Inflammatory macrophage (primary cell): ENCODE results near the gene BAHD1.
"Not testable (repeated sequence)": the region's sequence is repeated elsewhere in the genome, so short reads cannot be mapped to it uniquely, and the experiment has no call there.

ENCODE experiments used
- DNase-seq, 2 donors: peaks; one replicate each; pipeline ENCODE4 v3.0.0-alpha.2; 2020 to 2022

The BAHD1 gene

DNA sequence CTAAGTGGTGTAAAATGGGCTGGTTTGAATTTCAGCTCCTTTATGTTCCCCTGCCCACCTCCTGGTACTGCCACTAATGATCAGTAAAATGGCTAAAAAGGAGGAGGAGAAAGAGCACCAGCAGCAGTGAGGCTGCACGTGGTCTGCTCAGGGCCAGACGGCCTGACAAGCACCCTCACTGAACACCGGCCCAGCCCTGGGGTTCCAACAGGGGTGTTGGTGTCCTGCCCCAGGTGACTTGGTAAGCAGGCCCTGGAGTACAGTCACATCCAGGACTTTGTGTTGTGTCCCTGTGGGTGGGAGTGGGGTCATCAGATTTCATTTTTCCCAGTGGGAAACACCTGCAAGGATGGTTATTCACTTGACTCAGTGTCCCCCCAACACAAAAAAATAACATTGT is 5.4 kb downstream of the BAHD1 start:
- DNase-seq: no peak

DNA sequence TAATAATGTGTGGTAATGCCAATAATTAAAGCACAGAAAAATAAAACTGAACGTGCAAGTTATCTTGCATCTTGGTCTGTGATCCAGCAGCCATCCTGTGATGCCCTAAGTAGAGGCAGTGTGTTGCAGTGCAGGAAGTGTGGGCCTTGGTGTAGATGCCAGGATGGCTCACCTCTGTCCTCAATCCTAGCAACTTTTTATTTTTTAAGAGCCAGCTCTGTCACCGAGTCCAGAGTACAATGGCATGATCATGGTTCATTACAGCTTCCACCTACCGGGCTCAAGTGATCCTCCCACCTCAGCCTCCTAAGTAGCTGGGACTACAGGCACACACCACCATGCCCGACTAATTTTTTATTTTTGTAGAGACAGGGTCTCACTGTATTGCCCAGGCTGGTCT is 7.6 kb downstream of the BAHD1 start:
- DNase-seq: no peak

DNA sequence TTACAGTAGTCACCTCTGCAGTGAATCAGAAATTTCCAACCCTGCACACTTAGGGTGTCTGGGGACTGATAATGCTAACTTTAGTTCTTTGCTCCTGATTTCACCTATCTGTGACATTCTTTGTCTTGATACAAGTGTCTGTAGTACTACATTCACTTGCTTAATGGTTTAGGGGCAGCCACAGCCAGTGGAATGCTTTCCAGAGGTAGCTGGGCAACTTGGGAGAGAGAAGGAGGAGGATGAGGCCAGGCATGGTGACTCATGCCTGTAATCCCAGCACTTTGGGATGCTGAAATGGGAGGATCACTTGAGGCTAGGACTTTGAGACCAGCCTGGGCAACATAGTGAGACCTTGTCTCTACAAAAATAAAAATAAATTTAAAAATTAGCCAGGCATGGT is 8.5 kb downstream of the BAHD1 start:
- no peak for DNase-seq

DNA sequence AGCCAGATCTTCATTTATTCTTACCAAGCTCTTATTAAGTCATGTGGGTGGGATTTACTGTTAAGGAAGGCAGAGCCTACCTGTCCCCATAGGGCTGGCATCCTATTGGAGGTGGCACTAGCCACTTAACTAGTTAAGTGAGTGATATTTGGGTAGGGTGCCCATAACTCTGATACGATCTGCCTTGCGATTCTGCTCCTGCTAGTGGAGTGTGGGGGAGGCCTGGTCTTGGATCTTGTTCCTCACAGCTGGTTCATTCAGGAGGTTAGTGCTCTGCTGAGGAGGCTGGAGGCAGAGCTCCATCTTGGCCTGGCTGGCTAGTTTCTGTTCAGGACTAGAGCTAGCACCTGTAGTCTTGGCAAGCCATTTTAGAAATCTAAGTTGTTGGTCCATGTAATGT is 9.3 kb downstream of the BAHD1 start:
- DNase-seq: no peak

DNA sequence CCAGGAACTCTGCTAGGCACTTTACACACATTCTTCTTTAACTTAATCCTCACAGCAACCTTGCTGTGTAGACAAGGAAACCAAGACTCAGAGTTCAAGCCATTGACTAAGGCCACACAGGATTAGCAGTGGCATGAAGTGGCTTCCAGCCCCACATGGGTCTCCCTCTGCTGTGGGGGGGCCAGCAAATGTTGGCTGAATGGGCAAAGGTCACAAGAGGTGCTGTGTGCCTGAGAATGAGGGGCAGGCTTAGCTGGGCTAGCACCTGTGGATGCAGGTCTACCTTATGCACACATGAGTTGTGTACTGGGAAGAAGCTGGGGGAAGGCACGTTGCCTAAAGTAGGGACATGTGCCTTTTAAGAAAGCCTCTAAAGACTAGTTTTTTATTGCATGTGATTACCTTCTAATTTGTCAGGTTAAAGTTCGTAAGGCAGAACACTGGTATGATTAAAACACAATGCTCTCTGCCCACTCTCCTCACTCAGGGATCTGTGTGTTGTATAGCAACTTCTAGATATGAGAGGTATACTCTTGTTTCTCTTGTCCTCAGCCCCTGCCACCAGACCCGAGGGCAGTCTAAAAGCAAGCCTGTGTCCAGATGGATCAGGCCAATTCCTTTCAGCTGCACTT is 10.9 kb downstream of the BAHD1 start:
- DNase-seq: no peak

DNA sequence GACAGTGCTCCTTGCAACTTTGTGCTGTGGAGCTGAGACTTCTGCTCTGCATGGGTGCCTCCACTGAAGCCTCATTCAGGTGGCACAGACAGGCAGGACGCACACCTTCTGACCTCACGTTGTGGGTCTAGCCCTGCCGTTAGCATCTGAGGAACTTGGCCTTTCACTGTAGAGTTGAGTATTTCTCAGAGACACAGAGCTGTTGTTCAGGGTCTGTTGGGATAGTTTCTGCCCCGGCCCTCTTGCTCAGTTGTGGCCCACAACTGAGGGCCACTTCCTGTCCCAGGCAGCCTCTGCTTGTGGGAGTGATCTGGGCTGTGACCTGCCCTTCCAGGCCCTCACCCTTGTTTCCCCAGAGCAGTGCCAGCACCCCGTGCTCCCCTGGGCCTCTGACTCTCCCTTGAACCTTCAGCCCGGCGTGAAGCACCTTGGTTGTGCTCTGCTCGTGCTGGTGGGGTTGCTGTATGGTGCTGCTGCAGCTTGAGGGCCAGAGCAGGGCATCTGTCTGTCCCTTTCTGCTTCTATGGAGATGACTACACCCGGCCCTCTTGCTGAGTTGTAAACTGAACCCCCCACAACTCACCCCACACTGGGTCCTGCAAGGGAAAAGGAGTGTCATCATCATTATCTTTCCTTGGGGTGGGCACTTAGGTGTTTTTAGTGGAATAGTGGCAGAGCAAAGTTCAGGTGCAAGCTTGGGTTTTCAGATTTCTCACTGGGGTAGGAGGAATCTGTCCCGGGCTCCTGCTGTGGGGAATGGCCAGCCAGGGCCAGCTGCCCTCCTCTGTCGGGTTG is 11.7 kb downstream of the BAHD1 start:
- no peak for DNase-seq

DNA sequence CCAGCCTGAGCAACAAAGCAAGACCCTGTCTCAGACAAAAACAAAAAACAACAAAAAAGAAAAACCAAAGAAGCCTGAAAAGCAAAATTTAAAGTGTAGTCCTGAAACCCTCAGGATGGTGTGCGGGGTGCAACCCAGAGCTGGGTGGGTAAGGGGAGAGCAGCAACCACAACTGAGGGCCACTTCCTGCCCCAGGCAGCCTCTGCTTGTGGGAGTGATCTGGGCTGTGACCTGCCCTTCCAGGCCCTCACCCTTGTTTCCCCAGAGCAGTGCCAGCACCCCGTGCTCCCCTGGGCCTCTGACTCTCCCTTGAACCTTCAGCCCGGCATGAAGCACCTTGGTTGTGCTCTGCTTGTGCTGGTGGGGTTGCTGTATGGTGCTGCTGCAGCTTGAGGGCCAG is 13.2 kb downstream of the BAHD1 start:
- not testable (repeated sequence) for DNase-seq

DNA sequence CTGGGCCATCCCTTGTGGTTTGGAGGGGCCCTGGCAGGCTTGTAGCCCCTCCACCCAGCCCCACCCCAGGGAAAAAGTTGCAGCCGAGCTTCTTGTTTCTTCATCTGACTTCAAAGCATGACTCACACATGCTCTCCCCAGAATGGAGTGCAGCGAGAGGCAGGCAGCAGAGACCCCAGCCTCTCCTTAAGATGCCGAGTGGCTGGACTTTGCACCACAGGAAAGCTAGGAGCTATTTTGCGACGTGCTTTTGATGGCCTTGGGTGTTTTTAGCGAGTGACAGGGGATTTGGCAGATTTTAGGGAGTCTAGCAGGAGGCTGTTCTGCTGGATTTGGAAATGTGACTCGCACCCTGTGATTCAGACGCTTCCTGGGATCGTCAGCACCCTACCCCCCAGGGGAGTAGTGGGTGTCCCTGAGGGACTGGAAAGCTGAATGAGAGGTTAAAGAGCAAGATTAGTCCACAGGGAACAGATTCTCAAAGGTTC is 14.2 kb downstream of the BAHD1 start:
- DNase-seq: peak; percentile 19 to 26

DNA sequence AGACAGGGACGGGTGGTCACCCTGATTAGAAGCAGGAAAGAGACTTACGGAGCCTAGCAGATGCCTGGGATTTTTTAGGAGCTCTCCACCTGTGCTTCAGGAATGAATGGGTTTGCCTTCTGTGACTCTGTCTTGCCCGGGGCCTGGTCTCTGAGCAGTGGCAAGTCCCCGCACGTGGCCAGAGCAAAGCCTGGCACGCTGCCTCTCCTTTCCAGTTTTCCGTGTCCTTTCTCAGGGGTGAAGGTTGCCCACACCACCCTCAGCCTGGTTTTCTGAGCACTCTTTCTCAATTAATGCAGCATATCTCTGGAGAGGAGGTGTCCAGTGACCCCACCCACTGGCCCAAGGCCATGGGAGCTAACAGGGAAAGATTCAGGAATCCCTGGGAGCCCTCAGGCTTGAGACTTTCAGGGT is 15.6 kb downstream of the BAHD1 start:
- DNase-seq: no peak

DNA sequence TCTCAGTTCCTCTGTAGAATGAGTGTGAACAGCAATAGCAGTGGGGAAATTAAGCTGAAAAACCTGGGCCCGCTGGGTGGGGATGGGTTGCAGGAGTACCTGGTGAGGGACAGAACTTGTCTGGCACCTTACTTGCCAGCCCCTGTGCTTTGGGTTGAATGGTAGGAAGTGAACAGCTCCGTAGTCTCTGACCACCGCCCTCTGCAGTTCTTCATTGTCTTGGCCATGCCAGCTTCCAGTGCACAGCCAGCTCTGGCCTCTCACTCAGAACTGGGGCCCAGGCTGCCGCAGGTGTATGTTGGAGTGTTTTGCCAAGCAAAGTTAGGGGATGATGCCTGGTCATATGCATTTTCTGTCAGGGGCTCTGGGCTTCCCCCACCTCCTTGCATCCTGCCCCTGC is 16.0 kb downstream of the BAHD1 start:
- DNase-seq: no peak

DNA sequence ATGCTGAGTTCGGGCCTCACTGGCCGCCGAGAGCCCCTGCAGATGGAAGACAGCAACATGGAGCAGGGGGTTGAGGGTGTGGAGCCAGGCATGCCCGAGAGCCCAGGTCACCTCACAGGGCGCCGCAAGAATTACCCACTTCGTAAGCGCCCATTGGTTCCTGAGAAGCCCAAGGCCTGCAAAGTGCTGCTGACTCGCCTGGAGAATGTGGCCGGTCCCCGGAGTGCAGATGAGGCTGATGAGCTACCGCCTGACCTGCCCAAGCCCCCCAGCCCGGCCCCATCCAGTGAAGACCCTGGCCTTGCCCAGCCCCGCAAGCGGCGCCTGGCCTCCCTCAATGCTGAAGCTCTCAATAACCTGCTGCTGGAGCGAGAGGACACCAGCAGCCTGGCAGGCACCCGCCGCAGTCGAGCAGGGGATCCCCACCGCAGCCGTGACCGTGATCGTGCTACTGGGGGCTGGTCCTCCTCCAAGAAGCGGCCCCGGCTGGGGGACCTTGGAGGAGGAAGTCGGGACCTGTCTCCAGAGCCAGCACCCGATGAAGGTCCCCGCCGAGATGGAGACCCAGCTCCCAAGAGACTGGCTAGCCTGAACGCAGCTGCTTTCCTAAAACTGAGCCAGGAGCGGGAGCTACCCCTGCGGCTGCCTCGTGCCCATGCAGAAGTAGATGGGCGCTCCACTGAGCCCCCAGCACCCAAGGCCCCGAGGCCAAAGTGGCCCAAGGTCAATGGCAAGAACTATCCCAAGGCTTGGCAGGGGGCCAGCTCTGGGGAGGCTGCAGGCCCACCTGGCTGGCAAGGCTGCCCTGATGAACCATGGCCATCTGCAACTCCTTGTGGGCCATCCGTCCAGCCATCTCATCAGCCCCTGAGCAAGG is 18.0 kb downstream of the BAHD1 start:
- DNase-seq: no peak

DNA sequence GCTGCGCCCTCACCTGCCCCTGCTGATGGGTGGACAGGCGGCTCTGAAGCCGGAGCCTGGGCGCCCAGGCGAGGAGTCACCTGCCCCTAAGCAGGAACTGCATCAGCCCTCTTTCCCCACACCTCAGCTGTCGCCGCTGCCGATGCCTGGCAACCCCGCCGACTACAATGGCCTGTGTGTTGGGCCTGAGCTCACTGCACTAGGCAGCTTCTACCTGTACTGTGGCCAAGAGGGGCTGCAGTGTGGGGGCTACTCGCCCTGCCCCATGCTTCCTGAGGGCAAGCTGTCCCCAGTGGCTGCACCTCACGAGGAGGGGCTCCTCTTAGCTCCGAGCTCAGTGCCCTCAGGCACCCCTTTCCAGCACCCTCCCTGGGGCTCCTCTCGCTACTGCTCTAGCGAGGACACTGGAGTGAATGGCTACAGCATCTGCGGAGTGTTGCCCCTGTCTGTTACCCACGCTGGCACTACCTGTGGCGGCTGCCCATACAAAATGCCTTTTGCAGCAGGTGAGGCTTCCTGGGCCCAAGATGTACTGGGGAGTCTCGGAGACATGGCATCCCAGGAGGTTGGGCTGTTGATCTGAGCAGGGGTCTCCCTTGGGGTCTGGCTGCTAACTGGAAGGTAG is 18.8 kb downstream of the BAHD1 start:
- DNase-seq: no peak

DNA sequence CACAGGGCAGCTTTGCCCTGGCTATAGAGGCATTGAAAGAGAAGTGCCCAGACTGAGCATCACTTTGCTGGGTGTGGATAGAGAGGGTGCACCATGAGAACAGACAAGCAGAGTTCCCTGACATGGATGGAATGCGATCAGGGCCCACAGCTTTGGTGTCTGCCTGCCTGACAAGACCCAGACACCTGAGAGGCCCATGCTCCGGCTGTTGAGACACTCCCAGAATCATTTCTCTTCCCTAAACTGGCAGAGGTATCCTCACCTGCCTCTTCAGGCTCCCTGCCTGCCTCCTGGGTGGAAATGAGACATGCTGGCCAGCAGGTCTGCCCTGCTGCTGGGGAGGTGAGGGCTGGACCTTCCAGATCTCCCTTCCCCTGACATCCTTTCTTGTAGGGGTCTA is 19.7 kb downstream of the BAHD1 start:
- no peak for DNase-seq

DNA sequence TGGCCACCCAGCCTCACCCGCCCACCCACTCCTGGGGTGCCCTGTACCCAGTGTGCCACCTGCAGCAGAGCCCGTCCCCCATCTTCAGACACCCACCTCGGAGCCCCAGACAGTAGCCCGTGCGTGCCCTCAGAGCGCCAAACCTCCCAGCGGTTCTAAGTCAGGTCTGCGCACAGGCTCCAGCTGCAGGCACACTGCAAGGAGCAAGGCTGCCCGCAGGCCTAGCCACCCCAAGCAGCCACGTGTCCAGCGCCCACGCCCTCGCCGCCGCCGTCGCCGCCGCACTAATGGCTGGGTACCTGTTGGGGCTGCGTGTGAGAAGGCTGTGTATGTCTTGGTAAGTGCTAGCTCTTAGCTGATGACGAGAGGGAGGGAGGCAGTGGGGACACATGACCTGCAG is 21.2 kb downstream of the BAHD1 start:
- no peak for DNase-seq

DNA sequence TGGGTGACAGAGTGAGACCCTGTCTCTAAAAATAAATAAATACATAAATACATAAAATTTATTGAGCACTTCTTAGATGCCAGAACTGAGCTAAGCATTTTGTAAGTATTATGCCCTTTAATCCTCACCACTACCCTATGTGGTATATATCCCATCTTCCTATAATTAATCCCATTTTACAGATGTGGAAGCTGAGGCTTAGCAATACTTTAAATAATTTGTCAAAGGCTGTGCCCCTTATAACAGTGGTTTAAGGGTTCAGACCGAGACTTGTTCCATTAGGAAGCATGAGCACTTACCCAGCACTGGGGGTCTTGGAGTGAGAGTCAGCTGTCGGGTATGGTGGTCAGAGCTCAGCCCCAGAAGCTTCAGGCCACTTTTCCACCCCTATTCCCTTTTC is 22.5 kb downstream of the BAHD1 start:
- no peak for DNase-seq

DNA sequence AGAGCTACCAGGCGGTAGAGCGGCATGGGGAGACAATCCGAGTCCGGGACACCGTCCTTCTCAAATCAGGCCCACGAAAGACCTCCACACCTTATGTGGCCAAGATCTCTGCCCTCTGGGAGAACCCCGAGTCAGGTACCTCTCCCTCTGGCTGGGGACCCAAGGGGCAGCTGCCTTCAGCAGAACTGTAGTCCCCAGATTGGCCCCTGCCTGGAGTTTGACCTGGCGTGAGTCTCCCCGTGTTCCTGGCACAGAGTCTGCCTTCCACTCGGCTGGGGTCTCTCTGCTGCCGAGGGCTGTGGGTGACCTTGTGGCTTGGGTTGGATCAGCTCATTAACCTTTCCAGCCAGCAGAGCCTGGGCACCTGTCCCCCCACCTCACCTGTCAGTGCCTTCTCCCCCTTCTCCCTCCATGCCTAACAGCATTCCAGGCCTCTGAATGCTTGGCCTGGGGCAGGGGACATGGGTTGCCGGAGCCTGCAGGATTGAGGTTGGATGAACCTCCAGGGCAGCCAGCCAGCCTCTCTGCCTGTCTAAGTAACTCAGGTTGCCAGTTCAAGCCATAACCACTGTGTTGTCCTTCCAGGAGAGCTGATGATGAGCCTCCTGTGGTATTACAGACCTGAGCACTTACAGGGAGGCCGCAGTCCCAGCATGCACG is 23.3 kb downstream of the BAHD1 start:
- no peak for DNase-seq

DNA sequence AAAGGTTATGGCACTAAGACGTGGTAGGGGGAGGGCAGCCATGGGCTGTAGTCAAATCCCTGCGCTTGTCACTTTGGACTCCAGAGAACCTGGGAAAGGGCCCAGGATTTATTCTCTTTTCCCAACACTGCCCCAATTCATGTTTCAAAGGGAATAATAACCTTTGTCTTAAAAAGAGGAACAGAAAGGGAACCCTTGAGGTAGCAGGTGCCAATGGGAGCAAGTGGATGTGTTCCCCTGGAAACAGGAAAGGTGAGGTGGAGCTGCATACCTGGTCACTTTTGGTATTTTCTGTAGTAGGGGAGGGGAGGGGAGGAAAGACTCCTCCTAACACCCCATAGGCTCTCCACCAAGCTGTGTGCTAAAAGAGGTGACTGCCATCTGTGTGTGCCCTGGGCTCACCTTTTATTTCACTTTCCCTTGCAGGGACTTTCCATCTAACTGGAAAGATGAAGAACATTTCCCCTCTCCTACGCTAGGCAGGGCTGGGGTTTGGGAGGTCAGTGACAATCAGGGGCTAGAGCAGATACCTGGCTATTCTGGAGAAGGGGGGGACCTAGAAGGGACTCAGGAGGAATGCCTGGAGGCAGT is 23.9 kb downstream of the BAHD1 start:
- DNase-seq: no peak

DNA sequence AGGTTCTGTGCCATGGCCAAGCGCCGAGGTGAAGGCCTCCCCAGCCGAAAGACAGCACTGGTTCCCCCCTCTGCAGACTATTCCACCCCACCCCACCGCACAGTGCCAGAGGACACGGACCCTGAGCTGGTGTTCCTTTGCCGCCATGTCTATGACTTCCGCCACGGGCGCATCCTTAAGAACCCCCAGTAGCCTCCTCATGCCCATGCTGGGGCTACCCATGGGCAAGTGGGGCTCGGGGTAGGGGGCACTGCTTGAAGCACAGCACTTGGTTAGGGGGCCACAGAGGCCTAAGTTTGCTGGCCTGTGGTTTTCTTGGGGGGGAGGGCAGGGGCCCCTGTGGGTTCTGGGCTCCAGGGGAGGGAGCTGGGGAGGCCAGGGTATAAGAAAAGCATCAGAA is 25.2 kb downstream of the BAHD1 start:
- no peak for DNase-seq

DNA sequence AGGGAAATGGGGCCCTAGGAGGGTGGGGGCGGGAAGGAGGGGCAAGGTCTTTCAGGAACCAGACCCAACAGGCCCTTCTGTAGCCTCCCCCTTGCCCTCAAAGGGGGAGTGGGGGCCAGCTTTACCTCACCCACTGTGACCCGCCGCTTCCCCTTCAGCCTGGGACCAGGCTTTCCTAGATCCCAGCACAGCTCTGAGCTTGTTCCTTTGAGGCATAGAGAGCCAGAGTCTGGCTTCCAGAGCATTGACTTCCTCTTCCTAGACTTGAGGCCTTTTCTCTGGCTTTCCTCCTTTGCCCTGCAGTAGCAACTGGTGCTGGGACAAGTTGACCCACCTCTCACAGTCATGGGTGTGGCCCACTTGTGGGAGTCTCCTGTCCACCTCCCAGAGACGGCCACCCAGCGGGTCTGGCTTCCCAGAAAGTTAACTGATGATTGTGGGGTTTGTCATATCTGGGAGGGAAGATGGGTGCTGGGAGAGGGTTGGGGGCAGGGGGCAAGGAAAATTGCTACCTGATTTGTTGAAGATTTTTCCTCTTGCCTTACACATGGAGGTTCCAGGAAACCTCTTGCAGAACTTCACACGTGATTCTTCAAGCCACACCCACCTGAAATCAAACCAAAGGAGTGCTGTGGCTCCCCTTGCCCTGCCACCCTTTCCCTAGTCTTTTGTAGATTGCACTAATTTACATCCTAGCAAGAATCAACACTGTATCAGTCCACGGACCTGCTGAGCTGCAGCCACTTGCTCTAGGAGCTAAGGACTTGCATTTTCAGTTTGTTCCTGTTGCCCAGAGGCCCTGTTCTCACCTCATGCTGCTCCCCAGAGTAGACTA is 25.9 kb downstream of the BAHD1 start:
- DNase-seq: peak; percentile 45 to 47

DNA sequence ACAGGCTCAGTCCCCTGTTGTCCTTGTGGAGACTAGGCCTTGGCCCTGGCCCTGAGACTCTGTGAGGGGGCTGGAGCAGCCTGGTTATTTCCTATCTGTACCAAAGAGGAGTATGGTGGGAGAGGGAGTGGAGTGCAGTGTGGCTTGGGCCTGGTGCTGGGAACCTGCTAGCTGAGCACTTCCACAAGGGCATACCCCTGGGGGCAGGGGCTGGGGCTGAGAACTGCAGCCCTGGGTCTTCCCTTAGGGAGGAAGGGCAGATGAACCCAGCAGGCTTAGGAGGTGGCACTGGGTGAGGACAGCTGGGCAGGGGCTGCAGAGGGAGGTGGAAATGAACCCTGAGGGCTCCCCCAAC is 26.5 kb downstream of the BAHD1 start:
- no peak for DNase-seq

DNA sequence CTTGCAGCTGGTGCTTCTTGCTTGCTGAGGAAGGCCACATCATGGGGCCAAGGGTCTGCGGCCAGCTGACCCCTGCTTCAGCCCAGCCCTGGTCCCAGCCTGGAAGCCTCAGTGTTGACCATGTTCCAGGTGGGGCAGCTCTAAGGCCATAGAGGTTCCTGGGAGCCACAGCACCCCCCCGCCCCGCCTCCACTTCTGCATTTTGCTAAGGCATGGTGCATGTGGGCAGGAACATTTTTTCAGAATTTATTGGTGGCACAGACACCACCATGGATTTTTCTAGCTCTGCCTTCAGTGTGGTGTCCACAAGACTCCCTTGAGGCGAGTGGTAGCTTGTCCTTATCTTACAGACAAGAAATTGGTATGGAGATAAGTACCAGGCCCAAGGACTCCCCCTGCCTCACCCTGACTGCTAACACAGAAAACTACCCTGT is 28.2 kb downstream of the BAHD1 start:
- DNase-seq: peak; percentile 22 to 63
